NCI-H2196 (cell line): Measurements from ENCODE around the gene SLC26A6.

ENCODE experiments used
- DNase-seq: peaks from one replicate; lab custom pipeline; 2025; ENCODE audit not compliant: unreplicated experiment; lab: John Stamatoyannopoulos, UW

SLC26A6 gene

GRCh38 chr3:48661501-48662144 is 26.4 kb upstream of the SLC26A6 start:
- no peak for DNase-seq

GRCh38 chr3:48660800-48661400 is 25.6 kb upstream of the SLC26A6 start:
- DNase-seq, result no peak

DNA sequence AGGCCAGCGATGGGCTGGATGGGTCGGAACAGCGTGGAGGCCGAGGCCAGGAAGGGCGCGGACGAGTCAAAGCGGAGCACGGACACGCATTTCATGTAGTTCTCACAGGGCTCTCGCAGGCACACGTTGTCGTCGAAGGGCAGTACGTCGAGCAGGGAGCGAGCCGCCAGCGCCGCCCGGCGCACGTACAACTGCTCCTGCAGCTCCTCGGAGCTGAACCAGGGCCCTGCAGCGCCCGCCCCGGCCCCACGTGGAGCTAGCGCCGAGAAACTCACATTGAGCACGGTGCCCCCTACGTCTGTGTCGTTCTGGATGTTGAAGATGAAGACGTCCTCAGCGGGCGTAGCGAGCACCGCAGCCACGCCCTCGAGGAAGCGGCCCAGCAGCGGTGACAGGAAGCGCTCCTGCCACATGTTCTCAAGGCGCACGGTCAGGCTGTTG is 21.6 kb upstream of the SLC26A6 start:
- no peak for DNase-seq

GRCh38 chr3:48656061-48656840 is 21.0 kb upstream of the SLC26A6 start:
- DNase-seq, result no peak

DNA sequence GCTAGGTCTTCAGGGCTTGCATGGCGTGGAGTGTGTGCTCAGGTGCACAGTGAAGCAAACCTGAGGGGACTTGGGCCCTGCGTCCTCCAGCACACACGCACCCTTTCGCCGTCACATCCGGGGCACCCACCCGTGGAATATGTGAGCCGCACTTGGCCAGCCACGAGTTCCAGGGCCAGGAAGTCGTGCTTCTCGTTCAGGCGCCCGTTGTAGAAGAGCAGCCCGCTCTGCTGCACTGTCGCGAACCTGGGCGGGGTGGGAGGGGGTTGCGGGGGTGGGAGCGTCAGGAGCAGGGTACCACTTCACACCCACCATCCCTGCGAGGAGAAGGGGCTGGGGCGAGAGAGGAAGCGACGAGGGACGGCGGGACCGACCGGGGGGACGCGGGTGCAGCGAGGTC is 20.3 kb upstream of the SLC26A6 start:
- DNase-seq, result no peak

GRCh38 chr3:48655063-48655462 is 19.8 kb upstream of the SLC26A6 start:
- no peak for DNase-seq

GRCh38 chr3:48652923-48653715 is 17.9 kb upstream of the SLC26A6 start:
- DNase-seq, result no peak

DNA sequence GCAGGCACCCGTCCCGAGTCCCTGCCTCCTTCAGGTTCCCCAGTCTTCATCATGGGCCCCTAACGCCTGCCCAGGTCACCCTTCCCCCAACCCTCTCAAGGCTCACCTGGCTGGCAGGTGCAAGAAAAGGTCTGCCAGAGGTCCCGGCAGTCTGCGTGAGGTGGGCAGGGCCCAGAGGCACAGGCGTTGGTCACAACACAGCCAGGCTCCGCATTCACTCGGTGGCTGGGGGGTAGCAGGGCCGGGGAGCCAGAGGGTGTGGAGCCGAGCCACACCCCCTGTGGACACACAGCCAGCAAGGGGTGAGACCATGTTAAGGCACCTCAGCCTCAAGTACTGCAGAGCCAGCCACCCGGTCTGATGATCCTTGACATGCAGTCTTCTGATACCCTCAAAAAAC is 16.5 kb upstream of the SLC26A6 start:
- no peak for DNase-seq

DNA sequence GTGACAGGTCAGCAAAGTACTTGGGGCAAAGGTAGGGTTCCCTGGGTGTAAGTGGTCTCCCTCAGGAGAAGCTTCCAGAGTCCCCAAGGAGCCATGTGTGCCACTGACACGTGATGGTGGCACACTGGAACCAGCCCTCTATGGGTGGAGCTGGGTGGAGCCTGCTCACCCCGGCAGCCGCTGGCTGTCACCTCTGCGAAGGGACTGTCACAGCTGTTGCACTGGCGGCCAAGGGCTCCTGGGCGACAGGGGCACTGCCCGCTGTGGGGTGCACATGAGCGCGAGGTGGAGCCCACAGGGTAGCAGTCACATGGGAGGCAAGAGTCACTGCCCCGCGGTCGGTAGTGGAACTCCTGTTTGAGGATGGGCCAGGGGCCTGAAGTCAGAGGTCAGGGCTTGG is 15.5 kb upstream of the SLC26A6 start:
- no peak for DNase-seq

DNA sequence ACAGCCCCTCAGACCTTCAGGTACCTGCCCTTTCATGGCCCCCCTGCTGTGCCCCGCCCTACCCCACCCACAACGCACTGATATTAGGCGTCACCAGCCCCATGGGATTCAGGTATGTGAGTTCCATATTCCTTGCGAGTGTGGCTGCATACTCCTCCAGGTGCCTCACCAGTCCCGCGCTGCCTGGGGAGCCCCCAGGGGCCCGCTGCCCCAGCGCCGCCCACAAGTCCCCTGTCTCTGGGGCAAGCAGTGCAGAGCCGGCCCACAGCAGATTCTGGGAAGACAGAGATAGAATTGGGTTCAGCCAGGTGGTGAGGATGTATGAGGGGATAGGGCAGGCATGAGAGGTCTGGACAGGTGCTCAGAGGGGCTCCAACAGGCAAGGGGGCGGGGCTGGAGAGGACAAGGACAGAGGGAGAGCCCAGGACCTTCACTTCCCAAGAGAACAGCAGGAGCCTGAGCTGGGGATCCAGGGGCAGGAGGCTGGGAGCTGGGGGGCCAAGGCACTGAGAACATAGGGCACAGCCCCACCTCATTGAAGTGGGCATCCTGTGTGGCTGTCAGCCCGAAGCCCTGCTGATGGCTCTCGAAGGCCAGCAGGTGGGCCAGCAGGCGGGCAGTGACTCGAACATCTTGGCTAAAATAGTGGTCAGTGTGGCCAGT is 13.1 kb upstream of the SLC26A6 start:
- no peak for DNase-seq

- DNase-seq, result no peak
Observed at GRCh38 chr3:48647714-48648113, 12.5 kb upstream of the SLC26A6 start.

- DNase-seq, result no peak
Observed at GRCh38 chr3:48644898-48645760, 9.9 kb upstream of the SLC26A6 start.

DNA sequence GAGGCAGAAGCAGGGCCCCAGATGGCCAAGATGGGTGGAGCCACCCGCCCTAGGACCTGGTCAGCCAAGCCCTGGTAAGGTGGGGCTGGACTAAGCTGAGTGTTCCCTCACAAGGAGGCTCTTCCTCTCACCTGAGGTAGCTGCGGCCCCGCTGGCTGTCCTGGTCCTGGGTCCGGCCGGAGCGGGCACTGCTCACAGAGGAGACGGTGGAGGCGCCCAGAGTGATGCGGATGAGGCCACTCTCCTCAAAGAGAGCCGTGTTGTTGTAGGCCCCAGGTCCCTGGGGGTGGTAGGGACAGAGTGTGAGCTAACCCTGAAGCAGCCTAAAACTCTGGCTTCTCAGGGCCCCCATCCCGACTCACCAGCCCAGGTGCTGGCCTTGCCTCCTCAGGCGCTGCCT is 7.3 kb upstream of the SLC26A6 start:
- DNase-seq, result no peak

- no peak for DNase-seq
Observed at GRCh38 chr3:48641396-48641795, 6.1 kb upstream of the SLC26A6 start.

GRCh38 chr3:48639944-48640606 is 4.8 kb upstream of the SLC26A6 start:
- DNase-seq, result no peak

DNA sequence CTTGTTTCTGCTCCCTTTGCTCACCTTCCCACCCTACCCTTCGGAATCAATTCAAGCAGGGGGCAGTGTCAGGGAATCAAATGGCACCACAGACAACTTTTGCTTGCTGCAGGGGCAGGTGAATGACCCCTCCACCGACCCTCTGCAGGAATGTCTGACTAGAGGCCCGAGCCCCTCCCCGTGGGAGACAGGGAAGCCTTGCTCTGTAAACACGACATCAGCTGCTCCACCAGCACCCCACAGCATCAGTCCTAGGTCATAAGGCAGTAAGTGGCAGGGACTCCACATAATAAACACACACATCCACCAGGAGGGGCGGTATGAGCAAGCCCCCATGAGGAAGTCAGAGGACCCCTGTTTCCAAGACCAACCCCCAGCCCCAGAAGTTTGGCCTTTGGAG is 2.0 kb upstream of the SLC26A6 start:
- no peak for DNase-seq

GRCh38 chr3:48636149-48636655 is 941 bp upstream of the SLC26A6 start:
- DNase-seq, result no peak

DNA sequence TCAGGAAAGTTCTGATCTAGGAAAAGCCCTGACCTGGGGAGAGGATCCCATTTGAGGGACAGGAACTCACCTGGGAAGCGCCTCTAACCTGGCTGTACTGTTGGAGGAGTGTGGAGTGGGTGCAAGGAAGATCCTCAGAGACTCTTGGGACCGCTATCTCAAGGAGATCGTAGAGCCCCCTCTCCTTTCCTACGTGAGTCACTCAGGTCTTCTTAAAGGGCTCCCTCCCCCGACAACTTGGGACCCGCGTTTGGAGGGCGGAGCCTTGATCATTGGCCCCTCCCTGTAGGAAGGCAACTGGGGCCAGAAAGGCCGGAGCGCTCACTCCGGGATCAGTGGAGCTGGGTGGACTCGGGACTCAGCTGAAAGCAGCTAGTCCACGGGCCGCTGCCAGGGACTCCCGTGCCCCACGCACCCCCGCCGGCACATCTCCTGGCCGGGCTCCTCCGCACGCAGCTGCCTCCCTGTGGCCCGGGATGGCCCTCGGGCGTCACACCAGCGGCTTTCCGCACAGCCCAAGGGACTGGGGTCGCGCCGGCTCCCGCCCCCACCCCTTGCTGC is 520 bp downstream of the SLC26A6 start:
- DNase-seq, result peak; percentile 23

DNA sequence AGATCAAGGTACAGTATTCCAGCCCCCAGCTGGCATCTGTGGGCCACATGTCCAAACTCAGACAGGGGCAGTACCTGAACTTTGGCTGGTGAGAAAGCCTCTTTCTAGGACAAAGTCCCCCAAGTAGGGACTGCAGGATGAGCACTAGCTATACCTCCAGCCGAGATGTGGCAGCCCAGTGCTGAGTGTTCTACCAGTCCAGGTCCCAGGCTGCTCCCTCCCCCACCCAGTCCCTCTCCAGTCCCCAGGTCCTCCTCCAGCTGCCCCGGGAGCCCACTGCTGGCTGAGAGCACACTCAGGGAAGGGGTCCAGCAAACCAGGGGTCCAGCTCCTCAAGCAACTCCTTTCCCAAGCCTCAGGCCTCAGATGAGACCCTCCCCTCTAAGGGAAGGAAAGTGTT is 1.5 kb downstream of the SLC26A6 start:
- no peak for DNase-seq
